K562 (cell line): ENCODE data around the gene THSD8. TPM values are rescaled to one million over a fixed set of nuclear protein-coding genes. Genes with fewer than 3 reads are reported as not detected.

Experiments
- BCOR ChIP-seq: fragments of 450-650 bp; IDR thresholded peaks from 2 replicates; pipeline ENCODE4 v1.6.1; 2016
- C11orf30 ChIP-seq: fragments of 450-650 bp; IDR thresholded peaks from 2 replicates; pipeline ENCODE4 v1.6.1; 2016; ENCODE audit warnings: low read depth, mild to moderate bottlenecking
- KDM1A ChIP-seq, 2 experiments: fragments of 450-650 bp; IDR thresholded peaks; 2 replicates each; pipeline ENCODE4 v1.6.1; 2016; ENCODE audit warnings: mild to moderate bottlenecking in 2 of 2
- KLF6 ChIP-seq: fragments of 250-450 bp; sonication (Bioruptor Pico); IDR thresholded peaks from 2 replicates; pipeline ENCODE4 v1.4.0; 2020; ENCODE audit warnings: mild to moderate bottlenecking, moderate library complexity, borderline replicate concordance
- SMARCC2 ChIP-seq: fragments of 450-650 bp; IDR thresholded peaks from 2 replicates; pipeline ENCODE4 v1.6.1; 2017; ENCODE audit warnings: antibody characterized with exemption, moderate library complexity, mild to moderate bottlenecking, low read depth
- SREBF2 ChIP-seq: sonication (generic); formaldehyde crosslinking; IDR thresholded peaks from 2 replicates; pipeline ENCODE4 v1.4.0; 2020; ENCODE audit warnings: mild to moderate bottlenecking, missing genetic modification reagents
- STAT5A ChIP-seq: IDR thresholded peaks from 2 replicates; pipeline ENCODE4 v1.6.1; 2012; ENCODE audit warnings: low read length, inconsistent platforms, borderline replicate concordance
- ZBED1 ChIP-seq: IDR thresholded peaks from 2 replicates; pipeline ENCODE4 v1.6.1; 2014
- ZNF134 ChIP-seq: fragments of 250-450 bp; sonication (Bioruptor Pico); conservative IDR thresholded peaks from 2 replicates; pipeline ENCODE4 v1.4.0; 2020
- ZNF717 ChIP-seq: fragments of 250-450 bp; sonication (Bioruptor Pico); IDR thresholded peaks from 2 replicates; pipeline ENCODE4 v1.5.0; 2021
- ZNF785 ChIP-seq: fragments of 250-450 bp; sonication (Bioruptor Pico); IDR thresholded peaks from 2 replicates; pipeline ENCODE4 v1.4.0; 2020; ENCODE audit warnings: mild to moderate bottlenecking
- ZZZ3 ChIP-seq: fragments of 450-650 bp; IDR thresholded peaks from 2 replicates; pipeline ENCODE4 v1.6.1; 2016; ENCODE audit warnings: antibody characterized with exemption, mild to moderate bottlenecking, moderate library complexity
- polyA plus RNA-seq, 8 experiments: library from polyadenylated mRNA; depleted of rRNA in 4 of 8; stranded (reverse) in 5 of 8; unstranded in 3 of 8; fragments of >200 nt; fragmentation: Nextera tagmentation in 2 of 8; fragmentation: Illumina TruSeq in 1 of 8; extraction: Ambion mirVana in 2 of 8; extraction: Trizol in 1 of 8; gene quantifications; 2 replicates each; pipeline versions ENCODE4 v1.2.1 to v1.2.3, GENCODE V29; 2011 to 2014; ENCODE audit warnings: inconsistent platforms in 1 of 8, missing spikeins in 1 of 8
- total RNA-seq, 7 experiments: library from RNA; depleted of rRNA in 6 of 7; stranded (reverse); fragments of >200 nt in 6 of 7; fragmentation: Illumina TruSeq in 2 of 7; extraction: Trizol in 2 of 7; gene quantifications; 2 replicates each; pipeline versions ENCODE4 v1.2.1 to v1.2.3, GENCODE V29; 2011 to 2021; ENCODE audit warnings: low replicate concordance in 1 of 7
- TF ChIP-seq, protein P1 (sequence below): fragments of 250-450 bp; sonication (Bioruptor Pico); IDR thresholded peaks from 2 replicates; pipeline ENCODE4 v1.4.0; 2020; ENCODE audit warnings: borderline replicate concordance
- TF ChIP-seq, protein P2 (sequence below), 2 experiments: IDR thresholded peaks; 2 replicates each; pipeline ENCODE4 v1.6.1; 2012; ENCODE audit warnings: improper control_type of control experiment in 2 of 2, low read depth in 2 of 2, low read length in 2 of 2, borderline replicate concordance in 1 of 2
- TF ChIP-seq, protein P3 (sequence below): fragments of 250-450 bp; sonication (Bioruptor Pico); IDR thresholded peaks from 2 replicates; pipeline ENCODE4 v1.8.0; 2021; ENCODE audit warnings: moderate library complexity, mild to moderate bottlenecking, inconsistent platforms
- TF ChIP-seq, protein P4 (sequence below): fragments of 250-450 bp; sonication (Bioruptor Pico); IDR thresholded peaks from 2 replicates; pipeline ENCODE4 v1.4.0; 2020; ENCODE audit warnings: mild to moderate bottlenecking, moderate library complexity, borderline replicate concordance
- TF ChIP-seq, protein P5 (sequence below): fragments of 450-650 bp; formaldehyde crosslinking; IDR thresholded peaks from 2 replicates; pipeline ENCODE4 v1.4.0; 2020; ENCODE audit warnings: mild to moderate bottlenecking, moderate library complexity
- TF ChIP-seq, protein P6 (sequence below): IDR thresholded peaks from 2 replicates; pipeline ENCODE4 v1.6.1; 2014; ENCODE audit warnings: antibody characterized with exemption

THSD8 gene
- total and polyA plus RNA-seq, 9 of the 15 experiments (the other 6 are each of a cell fraction or from before 2014, with no cell fraction given) = 8.4 to 42.4 (median 19.9) TPM; not detected in 2

DNA sequence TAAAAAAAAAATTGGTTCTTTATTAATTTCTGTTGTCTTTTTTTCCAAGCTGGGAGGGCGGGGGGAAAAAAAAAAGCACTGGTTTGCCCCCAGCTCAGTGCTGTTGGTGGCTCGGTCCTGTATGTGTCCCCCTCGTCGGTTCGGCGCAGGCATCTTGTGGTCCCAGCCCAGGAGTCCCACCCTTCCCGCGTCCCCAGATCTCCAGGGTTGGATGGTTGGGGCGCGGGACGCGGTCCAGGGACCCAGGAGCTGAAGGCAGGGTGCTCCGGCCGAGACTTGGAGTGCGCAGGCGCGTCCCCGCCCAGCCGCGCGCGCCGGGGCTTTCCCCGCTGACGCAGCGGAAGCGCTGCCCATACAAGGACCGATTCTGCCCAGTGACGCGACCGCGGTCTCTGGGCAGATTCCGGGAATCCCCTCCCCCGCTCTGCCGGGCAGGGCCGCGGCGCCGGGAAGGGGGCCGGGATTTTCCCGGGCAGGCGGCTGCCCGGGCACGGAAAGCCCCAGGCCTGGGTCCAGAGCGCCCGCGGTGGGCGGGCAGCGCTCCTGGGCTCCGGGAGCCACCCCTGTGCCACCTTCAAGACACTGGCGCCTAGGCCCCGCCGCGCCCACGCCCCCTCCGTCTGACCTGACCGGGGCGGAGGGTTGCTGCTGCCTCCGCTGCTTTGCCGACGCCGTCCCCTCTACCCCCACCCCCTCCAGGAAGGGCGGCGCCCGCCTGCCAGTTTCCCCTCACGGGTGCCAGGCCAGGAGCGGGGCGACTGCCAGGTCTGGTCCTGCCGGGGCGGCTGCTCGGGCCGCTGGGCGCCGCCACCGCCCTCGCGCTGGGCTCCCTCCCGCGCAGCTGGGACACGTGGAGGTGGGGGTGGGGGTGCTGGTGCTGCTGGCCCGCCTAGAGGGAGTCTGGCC lies 8.3 kb upstream of the THSD8 start (continued):
- TF ChIP-seq, protein P1, sequence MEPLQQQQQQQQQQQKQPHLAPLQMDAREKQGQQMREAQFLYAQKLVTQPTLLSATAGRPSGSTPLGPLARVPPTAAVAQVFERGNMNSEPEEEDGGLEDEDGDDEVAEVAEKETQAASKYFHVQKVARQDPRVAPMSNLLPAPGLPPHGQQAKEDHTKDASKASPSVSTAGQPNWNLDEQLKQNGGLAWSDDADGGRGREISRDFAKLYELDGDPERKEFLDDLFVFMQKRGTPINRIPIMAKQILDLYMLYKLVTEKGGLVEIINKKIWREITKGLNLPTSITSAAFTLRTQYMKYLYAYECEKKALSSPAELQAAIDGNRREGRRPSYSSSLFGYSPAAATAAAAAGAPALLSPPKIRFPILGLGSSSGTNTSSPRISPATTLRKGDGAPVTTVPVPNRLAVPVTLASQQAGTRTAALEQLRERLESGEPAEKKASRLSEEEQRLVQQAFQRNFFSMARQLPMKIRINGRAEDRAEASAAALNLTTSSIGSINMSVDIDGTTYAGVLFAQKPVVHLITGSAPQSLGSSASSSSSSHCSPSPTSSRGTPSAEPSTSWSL = no peak
- TF ChIP-seq, protein P2, sequence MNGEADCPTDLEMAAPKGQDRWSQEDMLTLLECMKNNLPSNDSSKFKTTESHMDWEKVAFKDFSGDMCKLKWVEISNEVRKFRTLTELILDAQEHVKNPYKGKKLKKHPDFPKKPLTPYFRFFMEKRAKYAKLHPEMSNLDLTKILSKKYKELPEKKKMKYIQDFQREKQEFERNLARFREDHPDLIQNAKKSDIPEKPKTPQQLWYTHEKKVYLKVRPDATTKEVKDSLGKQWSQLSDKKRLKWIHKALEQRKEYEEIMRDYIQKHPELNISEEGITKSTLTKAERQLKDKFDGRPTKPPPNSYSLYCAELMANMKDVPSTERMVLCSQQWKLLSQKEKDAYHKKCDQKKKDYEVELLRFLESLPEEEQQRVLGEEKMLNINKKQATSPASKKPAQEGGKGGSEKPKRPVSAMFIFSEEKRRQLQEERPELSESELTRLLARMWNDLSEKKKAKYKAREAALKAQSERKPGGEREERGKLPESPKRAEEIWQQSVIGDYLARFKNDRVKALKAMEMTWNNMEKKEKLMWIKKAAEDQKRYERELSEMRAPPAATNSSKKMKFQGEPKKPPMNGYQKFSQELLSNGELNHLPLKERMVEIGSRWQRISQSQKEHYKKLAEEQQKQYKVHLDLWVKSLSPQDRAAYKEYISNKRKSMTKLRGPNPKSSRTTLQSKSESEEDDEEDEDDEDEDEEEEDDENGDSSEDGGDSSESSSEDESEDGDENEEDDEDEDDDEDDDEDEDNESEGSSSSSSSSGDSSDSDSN (IDR thresholded peaks at IDR 0.05; ENCODE audit: borderline replicate concordance in 1 of 2, low read depth in 2 of 2, low read length in 2 of 2) = no peak
- TF ChIP-seq ZNF785 (CRISPR knock-in tag) (no peak), C11orf30 (no peak; the same call in 1 of the 2 replicates), KLF6 (CRISPR knock-in tag) (no peak), SREBF2 (no peak), BCOR (no peak), ZNF717 (CRISPR knock-in tag) (no peak), ZZZ3 (no peak), KDM1A (IDR thresholded peaks at IDR 0.05) (no peak), STAT5A (no peak; the same call in 1 of the 2 replicates), SMARCC2 (no peak), ZBED1 (peak; percentile 61; the same call in 1 of the 2 replicates), ZNF134 (CRISPR knock-in tag) (no peak)
- TF ChIP-seq, protein P3, sequence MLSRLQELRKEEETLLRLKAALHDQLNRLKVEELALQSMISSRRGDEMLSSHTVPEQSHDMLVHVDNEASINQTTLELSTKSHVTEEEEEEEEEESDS (CRISPR knock-in tag) = no peak
- TF ChIP-seq, protein P4, sequence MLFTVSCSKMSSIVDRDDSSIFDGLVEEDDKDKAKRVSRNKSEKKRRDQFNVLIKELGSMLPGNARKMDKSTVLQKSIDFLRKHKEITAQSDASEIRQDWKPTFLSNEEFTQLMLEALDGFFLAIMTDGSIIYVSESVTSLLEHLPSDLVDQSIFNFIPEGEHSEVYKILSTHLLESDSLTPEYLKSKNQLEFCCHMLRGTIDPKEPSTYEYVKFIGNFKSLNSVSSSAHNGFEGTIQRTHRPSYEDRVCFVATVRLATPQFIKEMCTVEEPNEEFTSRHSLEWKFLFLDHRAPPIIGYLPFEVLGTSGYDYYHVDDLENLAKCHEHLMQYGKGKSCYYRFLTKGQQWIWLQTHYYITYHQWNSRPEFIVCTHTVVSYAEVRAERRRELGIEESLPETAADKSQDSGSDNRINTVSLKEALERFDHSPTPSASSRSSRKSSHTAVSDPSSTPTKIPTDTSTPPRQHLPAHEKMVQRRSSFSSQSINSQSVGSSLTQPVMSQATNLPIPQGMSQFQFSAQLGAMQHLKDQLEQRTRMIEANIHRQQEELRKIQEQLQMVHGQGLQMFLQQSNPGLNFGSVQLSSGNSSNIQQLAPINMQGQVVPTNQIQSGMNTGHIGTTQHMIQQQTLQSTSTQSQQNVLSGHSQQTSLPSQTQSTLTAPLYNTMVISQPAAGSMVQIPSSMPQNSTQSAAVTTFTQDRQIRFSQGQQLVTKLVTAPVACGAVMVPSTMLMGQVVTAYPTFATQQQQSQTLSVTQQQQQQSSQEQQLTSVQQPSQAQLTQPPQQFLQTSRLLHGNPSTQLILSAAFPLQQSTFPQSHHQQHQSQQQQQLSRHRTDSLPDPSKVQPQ = no peak
- TF ChIP-seq, protein P5, sequence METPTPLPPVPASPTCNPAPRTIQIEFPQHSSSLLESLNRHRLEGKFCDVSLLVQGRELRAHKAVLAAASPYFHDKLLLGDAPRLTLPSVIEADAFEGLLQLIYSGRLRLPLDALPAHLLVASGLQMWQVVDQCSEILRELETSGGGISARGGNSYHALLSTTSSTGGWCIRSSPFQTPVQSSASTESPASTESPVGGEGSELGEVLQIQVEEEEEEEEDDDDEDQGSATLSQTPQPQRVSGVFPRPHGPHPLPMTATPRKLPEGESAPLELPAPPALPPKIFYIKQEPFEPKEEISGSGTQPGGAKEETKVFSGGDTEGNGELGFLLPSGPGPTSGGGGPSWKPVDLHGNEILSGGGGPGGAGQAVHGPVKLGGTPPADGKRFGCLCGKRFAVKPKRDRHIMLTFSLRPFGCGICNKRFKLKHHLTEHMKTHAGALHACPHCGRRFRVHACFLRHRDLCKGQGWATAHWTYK (CRISPR knock-in tag) = peak; percentile 88
- TF ChIP-seq, protein P6, sequence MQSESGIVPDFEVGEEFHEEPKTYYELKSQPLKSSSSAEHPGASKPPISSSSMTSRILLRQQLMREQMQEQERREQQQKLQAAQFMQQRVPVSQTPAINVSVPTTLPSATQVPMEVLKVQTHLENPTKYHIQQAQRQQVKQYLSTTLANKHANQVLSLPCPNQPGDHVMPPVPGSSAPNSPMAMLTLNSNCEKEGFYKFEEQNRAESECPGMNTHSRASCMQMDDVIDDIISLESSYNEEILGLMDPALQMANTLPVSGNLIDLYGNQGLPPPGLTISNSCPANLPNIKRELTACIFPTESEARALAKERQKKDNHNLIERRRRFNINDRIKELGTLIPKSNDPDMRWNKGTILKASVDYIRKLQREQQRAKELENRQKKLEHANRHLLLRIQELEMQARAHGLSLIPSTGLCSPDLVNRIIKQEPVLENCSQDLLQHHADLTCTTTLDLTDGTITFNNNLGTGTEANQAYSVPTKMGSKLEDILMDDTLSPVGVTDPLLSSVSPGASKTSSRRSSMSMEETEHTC = no peak
